Mesendoderm (in vitro differentiated cells): ENCODE data around the gene BOLA1.

Source experiments
- DNase-seq: peaks from one replicate; pipeline ENCODE4 v3.0.0; 2013
- H2AK5ac ChIP-seq: 2 replicates; pipeline ENCODE4 v1.6.1; 2013; ENCODE audit warnings: low read length, inconsistent platforms
- H2BK120ac ChIP-seq: 2 replicates; pipeline ENCODE4 v1.6.1; 2013; ENCODE audit warnings: low read depth, mild to moderate bottlenecking, low read length, moderate library complexity, mixed read lengths
- H2BK15ac ChIP-seq: replicated peaks from 2 replicates; pipeline ENCODE4 v1.6.1; 2013; ENCODE audit warnings: low read depth, mild to moderate bottlenecking, moderate library complexity
- H2BK5ac ChIP-seq: 2 replicates; pipeline ENCODE4 v1.6.1; 2013; ENCODE audit warnings: low read length, inconsistent platforms
- H3K18ac ChIP-seq: 2 replicates; pipeline ENCODE4 v1.6.1; 2013; ENCODE audit warnings: mild to moderate bottlenecking, low read length, mixed read lengths
- H3K23ac ChIP-seq: one replicate; pipeline ENCODE4 v1.6.1; 2013; ENCODE audit warnings: low read length
- H3K27ac ChIP-seq: 2 replicates; pipeline ENCODE4 v1.5.1; 2013; ENCODE audit warnings: low read depth, mild to moderate bottlenecking, inconsistent platforms, low read length, moderate library complexity
- H3K27me3 ChIP-seq: 2 replicates; pipeline ENCODE4 v1.6.1; 2013; ENCODE audit warnings: low read length, control low read depth, mild to moderate bottlenecking, inconsistent platforms; ENCODE audit not compliant: insufficient read depth, poor library complexity
- H3K36me3 ChIP-seq: 2 replicates; pipeline ENCODE4 v1.6.1; 2013; ENCODE audit warnings: low read length, inconsistent platforms; ENCODE audit not compliant: control insufficient read depth, insufficient read depth
- H3K4ac ChIP-seq: one replicate; pipeline ENCODE4 v1.6.1; 2013; ENCODE audit warnings: low read depth, mild to moderate bottlenecking, low read length, moderate library complexity
- H3K4me1 ChIP-seq: 2 replicates; pipeline ENCODE4 v1.6.1; 2013; ENCODE audit warnings: low read depth, low read length, inconsistent platforms; ENCODE audit not compliant: control insufficient read depth
- H3K4me2 ChIP-seq: 2 replicates; pipeline ENCODE4 v1.6.1; 2013; ENCODE audit warnings: low read length
- H3K4me3 ChIP-seq: 2 replicates; pipeline ENCODE4 v1.5.1; 2013; ENCODE audit warnings: mild to moderate bottlenecking, low read length
- H3K56ac ChIP-seq: one replicate; pipeline ENCODE4 v1.6.1; 2013; ENCODE audit warnings: low read length
- H3K79me1 ChIP-seq: 2 replicates; pipeline ENCODE4 v1.6.1; 2013; ENCODE audit warnings: low read length, inconsistent platforms
- H3K79me2 ChIP-seq: 2 replicates; pipeline ENCODE4 v1.6.1; 2013; ENCODE audit warnings: mild to moderate bottlenecking, low read length; ENCODE audit not compliant: control insufficient read depth, insufficient read depth
- H3K9ac ChIP-seq: 2 replicates; pipeline ENCODE4 v1.6.1; 2013; ENCODE audit warnings: low read length, inconsistent platforms
- H4K5ac ChIP-seq: one replicate; pipeline ENCODE4 v1.6.1; 2013; ENCODE audit warnings: low read length
- H4K8ac ChIP-seq: one replicate; pipeline ENCODE4 v1.6.1; 2013; ENCODE audit warnings: low read depth, mild to moderate bottlenecking, control low read depth, low read length, moderate library complexity
- WGBS: extraction: QIAGEN DNeasy Blood & Tissue Kit; methylation state at CpG from one replicate; pipeline ENCODE4 v1.1.7; 2013; ENCODE audit warnings: low lambda C conversion rate, missing lambda C conversion rate; ENCODE audit not compliant: insufficient coverage; ENCODE audit errors: extremely low coverage; 5-methylcytosine and 5-hydroxymethylcytosine counted together

BOLA1 gene

GRCh38 chr1:149877211-149877946, 22.0 kb upstream of the BOLA1 start:
- Histone ChIP-seq H3K4me1 (no peaks in the 10 kb centered on the region), H3K79me1 (no peaks in the 10 kb centered on the region), H3K79me2 (no peaks in the 10 kb centered on the region), H3K36me3 (no peaks in the 10 kb centered on the region), H3K4me2 (no peak overlapping the region), H3K27me3 (no peaks in the 10 kb centered on the region), H3K4ac (no peak overlapping the region), H2BK5ac (no peak overlapping the region), H3K56ac (no peak overlapping the region), H4K8ac (no peak overlapping the region), H3K18ac (no peak overlapping the region), H2BK120ac (no peak overlapping the region), H4K5ac (no peak overlapping the region), H3K27ac (no peak overlapping the region), H3K23ac (no peak overlapping the region), H3K9ac (no peak overlapping the region), H2AK5ac (no peak overlapping the region), H3K4me3 (no peak overlapping the region), H2BK15ac (no peak overlapping the region)
- DNase-seq = no peak
- WGBS = no CpG with 5 or more reads among the region's 7 CpGs

- H3K18ac ChIP-seq = no peak overlapping the region
- H2BK15ac ChIP-seq = no peak overlapping the region
- no peak overlapping the region for H2AK5ac ChIP-seq
- WGBS = no CpG with 5 or more reads among the region's 1 CpG
- H3K79me1 ChIP-seq = no peaks in the 10 kb centered on the region
- H3K56ac ChIP-seq = no peak overlapping the region
- H3K4me1 ChIP-seq = no peaks in the 10 kb centered on the region
- H4K5ac ChIP-seq = no peak overlapping the region
- no peaks in the 10 kb centered on the region for H3K79me2 ChIP-seq
- no peaks in the 10 kb centered on the region for H3K36me3 ChIP-seq
- H3K4ac ChIP-seq = no peak overlapping the region
- DNase-seq = no peak
- no peak overlapping the region for H3K4me2 ChIP-seq
- no peaks in the 10 kb centered on the region for H3K27me3 ChIP-seq
- H3K4me3 ChIP-seq = no peak overlapping the region
- H3K23ac ChIP-seq = no peak overlapping the region
- no peak overlapping the region for H3K27ac ChIP-seq
- no peak overlapping the region for H4K8ac ChIP-seq
- H2BK5ac ChIP-seq = no peak overlapping the region
- no peak overlapping the region for H3K9ac ChIP-seq
- H2BK120ac ChIP-seq = no peak overlapping the region
Measured at GRCh38 chr1:149879556-149879955, 19.8 kb upstream of the BOLA1 start.

GRCh38 chr1:149881876-149882275, 17.5 kb upstream of the BOLA1 start:
- no peak for DNase-seq
- Histone ChIP-seq H2BK5ac (no peak overlapping the region), H3K36me3 (no peaks in the 10 kb centered on the region), H3K79me1 (no peaks in the 10 kb centered on the region), H2BK120ac (no peak overlapping the region), H3K79me2 (no peaks in the 10 kb centered on the region), H3K23ac (no peak overlapping the region), H4K5ac (no peak overlapping the region), H3K56ac (no peak overlapping the region), H4K8ac (no peak overlapping the region), H3K27ac (no peak overlapping the region), H2BK15ac (no peak overlapping the region), H3K27me3 (no peaks in the 10 kb centered on the region), H2AK5ac (no peak overlapping the region), H3K9ac (no peak overlapping the region), H3K4me3 (no peak overlapping the region), H3K4me1 (no peaks in the 10 kb centered on the region), H3K18ac (no peak overlapping the region), H3K4me2 (no peak overlapping the region), H3K4ac (no peak overlapping the region)
- WGBS = no CpG with 5 or more reads among the region's 1 CpG

GRCh38 chr1:149883598-149884247, 15.6 kb upstream of the BOLA1 start:
- Histone ChIP-seq H3K18ac (no peak overlapping the region), H3K27ac (no peak overlapping the region), H3K4me1 (no peaks in the 10 kb centered on the region), H2AK5ac (no peak overlapping the region), H3K79me2 (no peaks in the 10 kb centered on the region), H4K8ac (no peak overlapping the region), H3K56ac (no peak overlapping the region), H3K4me3 (no peak overlapping the region), H2BK5ac (no peak overlapping the region), H3K9ac (no peak overlapping the region), H2BK120ac (no peak overlapping the region), H3K23ac (no peak overlapping the region), H3K27me3 (no peaks in the 10 kb centered on the region), H3K4ac (no peak overlapping the region), H4K5ac (no peak overlapping the region), H3K4me2 (no peak overlapping the region), H2BK15ac (peak overlapping the region; percentile 41), H3K36me3 (no peaks in the 10 kb centered on the region), H3K79me1 (no peaks in the 10 kb centered on the region)
- no peak for DNase-seq
- WGBS = no CpG with 5 or more reads among the region's 3 CpGs

- peak overlapping the region; percentile 94 for H3K56ac ChIP-seq
- H3K36me3 ChIP-seq = no peaks in the 10 kb centered on the region
- H2BK15ac ChIP-seq = no peak overlapping the region
- peak overlapping the region; percentile 69 for H2BK5ac ChIP-seq
- H3K27me3 ChIP-seq = no peaks in the 10 kb centered on the region
- peak overlapping the region; percentile 39 for H4K8ac ChIP-seq
- no peak overlapping the region for H3K23ac ChIP-seq
- H3K79me1 ChIP-seq = no peaks in the 10 kb centered on the region
- no peaks in the 10 kb centered on the region for H3K4me1 ChIP-seq
- H3K79me2 ChIP-seq = no peaks in the 10 kb centered on the region
- H3K4me2 ChIP-seq = peak overlapping the region; percentile 96
- peak overlapping the region; percentile 24 for H3K4ac ChIP-seq
- H3K9ac ChIP-seq = peak overlapping the region; percentile 66
- whole genome bisulfite sequencing = no CpG with 5 or more reads among the region's 9 CpGs
- H3K18ac ChIP-seq = peak overlapping the region; percentile 43
- no peak overlapping the region for H4K5ac ChIP-seq
- H2BK120ac ChIP-seq = no peak overlapping the region
- H2AK5ac ChIP-seq = no peak overlapping the region
- peak overlapping the region; percentile 82 for H3K27ac ChIP-seq
- peak; percentile 74 for DNase-seq
- peak overlapping the region; percentile 27 for H3K4me3 ChIP-seq
Measured at GRCh38 chr1:149884433-149885338, 14.7 kb upstream of the BOLA1 start.
